HG03571 (cell line): Measurements from ENCODE around the gene USP11.
"Not testable (repeated sequence)": the region's sequence is repeated elsewhere in the genome, so short reads cannot be mapped to it uniquely, and the experiment has no call there.

Experiments used
- ATAC-seq: cut with Tn5 transposase; IDR thresholded peaks from one replicate; pipeline ENCODE4 v1.9.1; 2021; ENCODE audit not compliant: unreplicated experiment

USP11 gene

DNA sequence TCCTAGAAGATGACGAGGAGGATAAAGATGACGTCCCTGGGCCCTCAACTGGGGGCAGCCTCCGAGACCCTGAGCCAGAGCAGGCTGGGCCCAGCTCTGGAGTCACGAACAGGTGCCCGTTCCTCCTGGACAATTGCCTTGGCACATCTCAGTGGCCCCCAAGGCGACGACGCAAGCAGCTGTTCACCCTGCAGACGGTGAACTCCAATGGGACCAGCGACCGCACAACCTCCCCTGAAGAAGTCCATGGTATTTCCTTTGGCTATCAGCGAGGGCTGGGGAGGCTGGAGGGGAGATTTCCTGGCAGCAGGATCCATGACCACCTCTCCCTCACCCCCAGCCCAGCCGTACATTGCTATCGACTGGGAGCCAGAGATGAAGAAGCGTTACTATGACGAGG is 11.9 kb downstream of the USP11 start:
- no peak for ATAC-seq

GRCh38 chrX:47245156-47245555 is 12.3 kb downstream of the USP11 start:
- ATAC-seq = no peak

DNA sequence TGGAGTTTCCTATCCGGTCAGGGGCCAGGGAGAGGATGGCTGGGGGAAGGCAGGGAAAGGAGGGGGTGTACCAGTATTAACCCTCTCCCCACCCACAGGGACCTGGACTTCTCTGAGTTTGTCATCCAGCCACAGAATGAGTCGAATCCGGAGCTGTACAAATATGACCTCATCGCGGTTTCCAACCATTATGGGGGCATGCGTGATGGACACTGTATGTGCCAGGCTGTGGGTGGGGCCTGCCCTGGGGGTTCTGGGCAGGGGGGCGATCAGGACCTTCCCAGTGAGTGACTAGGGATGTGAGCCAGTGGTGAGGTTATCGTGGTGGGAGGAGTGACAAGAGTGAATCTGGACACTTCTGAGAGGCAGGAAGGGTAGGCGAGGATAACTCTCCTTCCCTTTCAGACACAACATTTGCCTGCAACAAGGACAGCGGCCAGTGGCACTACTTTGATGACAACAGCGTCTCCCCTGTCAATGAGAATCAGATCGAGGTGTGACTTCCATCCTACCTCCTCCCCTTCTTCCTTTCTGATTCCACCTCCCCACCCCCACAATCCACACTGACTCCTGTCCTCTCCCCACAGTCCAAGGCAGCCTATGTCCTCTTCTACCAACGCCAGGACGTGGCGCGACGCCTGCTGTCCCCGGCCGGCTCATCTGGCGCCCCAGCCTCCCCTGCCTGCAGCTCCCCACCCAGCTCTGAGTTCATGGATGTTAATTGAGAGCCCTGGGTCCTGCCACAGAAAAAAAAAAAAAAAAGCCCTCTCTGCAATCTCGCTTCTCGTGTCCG is 14.6 kb downstream of the USP11 start:
- no peak for ATAC-seq

DNA sequence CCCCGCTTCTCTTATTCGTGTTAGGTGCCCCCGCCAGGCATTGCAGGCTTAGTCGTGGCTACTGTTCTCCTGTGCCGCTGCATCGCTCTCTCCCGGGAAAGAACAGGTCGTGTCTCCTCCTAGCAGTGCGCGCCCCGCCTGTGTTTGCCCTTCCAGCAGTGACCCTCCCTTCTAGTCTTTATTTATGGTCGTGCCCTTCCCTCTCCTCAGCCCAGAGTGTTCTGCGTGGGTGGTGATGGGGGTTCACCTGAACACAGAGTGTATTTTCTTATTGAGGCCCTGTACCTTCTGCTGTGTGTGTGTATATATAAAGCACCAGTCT is 15.2 kb downstream of the USP11 start:
- no peak for ATAC-seq

DNA sequence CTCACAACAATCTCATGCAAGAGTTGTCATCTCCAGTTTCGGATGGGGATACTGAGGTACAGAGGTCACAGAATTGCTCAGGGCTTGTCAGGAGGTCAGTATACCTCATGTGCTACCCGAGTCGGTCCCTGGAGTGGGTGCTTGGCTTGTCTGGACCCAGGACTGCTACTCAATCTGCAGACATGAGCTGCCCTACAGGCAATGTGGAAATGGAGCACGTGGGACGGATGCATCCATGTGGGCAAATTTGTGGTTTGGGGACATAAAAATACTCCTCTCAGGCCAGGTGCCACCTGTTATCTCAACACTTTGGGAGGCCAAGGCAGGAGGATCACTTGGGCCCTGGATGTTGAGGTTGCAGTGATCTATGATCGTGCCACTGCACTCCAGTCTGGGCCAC is 15.8 kb downstream of the USP11 start:
- ATAC-seq = no peak

DNA sequence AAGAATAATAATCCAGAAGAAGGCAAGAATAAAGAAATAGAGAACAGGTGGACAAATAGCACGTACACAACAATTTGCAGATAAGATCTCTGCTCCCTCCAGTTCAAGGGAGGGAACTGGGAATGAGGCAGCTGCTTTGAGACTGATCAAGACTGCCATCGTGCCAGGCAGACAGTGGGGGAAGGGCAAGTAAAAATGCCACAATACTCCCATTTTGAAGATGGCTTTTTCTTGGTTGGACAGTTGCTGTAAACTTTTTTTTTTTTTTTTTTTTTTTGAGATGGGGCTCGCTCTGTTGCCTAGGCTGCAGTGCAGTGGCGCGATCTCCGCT is 17.2 kb downstream of the USP11 start:
- no peak for ATAC-seq

- not testable (repeated sequence) for ATAC-seq
Observed at GRCh38 chrX:47257620-47258019, 24.8 kb downstream of the USP11 start.

- no peak for ATAC-seq
Observed at GRCh38 chrX:47264483-47265173, 31.8 kb downstream of the USP11 start.

GRCh38 chrX:47266643-47267042 is 33.8 kb downstream of the USP11 start:
- no peak for ATAC-seq

DNA sequence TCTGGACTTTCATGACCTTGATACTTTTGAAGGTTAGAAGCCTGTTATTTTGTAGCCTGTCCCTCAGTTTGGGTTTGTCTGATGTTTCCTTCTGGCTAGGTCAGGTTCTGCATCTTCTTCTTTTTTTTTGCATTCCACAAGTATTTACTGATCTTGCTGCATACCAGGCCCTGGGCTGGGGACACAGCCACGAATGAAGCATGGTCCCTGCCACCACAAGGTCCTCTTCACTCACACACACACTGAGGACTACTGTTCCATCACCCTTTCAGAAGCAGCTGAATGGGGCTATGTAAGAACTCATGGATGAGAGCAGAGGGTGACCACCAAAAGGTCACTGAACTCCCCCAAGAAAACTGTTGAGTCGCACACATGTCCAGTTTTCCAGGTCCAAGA is 39.2 kb downstream of the USP11 start:
- no peak for ATAC-seq

DNA sequence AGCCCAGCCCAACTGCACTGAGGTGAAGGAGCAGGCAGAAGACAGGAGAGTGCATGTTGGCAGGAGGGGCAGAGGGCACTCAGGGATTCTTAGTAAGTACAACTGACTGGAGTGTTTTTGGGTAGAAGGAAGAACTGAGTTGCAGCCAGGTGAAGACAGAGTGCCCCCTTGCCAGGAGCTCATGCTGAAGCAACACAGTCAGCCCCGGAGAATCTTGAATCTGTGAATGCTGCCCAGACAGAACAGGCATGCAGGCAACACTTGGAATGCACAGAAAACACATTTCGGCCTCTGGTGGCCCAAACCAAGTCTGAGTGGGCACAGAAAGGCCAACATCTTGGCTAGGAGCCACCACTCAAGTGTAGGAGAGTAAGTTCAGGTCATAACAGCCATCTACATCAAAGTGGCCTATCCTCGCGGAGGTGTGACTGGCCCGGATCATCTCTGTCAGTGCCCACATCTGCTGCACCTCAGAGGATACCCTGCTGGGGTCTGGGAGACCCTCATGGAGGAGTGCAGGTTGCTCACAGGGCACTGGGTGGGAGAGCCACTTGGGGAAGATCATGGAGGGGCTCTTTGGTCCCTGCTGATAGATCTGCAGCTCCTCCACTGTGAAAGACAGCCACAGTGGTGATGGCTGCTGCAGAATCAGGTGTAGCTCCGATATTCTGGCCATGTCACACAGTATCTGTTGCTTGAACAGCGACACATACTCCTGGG is 40.4 kb downstream of the USP11 start:
- no peak for ATAC-seq

- ATAC-seq = no peak
Observed at GRCh38 chrX:47278691-47279090, 45.9 kb downstream of the USP11 start.

DNA sequence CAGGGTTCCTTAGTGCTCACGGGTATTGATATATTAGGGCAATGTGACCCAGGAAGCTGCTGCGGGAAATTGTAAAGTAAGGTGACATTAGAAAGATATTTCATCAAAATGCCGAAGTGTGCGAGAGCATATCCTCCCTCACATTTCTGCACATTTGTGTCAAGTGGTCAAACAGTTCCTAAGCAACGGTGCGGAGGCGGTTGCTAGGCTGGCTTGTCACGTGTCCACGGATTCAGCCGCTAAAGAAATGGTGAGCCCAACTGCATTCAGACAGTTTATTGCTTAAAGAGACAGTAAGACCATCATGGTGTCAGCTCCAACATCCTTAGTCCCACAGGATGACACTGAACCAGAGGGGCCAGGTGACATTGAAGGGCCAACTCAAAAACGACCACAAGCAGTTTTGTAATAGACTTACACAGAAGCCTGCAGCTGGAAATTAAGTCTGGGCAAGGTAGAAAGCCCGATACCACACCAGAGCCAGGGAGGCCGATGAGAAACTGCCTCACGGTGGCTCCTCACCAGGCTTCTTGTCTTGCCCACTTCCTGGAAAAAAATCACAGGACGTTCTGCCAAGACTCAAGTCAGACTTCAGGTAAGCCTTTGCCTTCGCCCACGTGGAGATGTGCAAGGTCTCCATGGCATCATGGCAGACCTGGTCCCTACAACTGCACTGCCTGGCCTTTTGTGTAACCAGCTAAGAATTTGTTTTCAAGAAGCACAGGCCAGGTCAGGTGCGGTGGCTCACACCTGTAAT is 50.4 kb downstream of the USP11 start:
- no peak for ATAC-seq

- ATAC-seq = not testable (repeated sequence)
Observed at GRCh38 chrX:47284616-47285015, 51.8 kb downstream of the USP11 start.

DNA sequence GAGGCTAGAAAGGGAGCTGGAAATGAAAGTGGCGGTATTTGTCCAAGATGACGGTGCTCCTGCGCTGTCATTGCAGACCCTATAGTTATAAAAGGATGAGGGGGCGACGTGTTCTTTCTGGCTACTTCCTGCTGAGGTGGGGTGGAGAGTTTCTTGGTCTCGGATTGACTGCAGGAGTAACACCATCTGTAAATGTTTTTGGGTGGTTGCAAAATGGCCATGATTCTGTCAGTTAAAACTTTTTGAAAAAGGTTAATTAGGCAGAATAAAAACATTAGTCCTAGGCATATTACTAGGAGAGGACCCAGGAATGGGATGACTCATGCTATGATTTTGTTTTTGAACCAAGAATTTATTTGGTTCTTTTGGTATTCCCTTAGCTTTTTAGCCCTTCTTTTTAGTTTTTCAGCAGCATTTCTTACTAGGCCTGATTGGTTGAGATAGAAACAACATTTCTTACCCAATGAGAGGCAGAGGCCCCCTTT is 53.1 kb downstream of the USP11 start:
- ATAC-seq = no peak

GRCh38 chrX:47293106-47293505 is 60.3 kb downstream of the USP11 start:
- no peak for ATAC-seq

DNA sequence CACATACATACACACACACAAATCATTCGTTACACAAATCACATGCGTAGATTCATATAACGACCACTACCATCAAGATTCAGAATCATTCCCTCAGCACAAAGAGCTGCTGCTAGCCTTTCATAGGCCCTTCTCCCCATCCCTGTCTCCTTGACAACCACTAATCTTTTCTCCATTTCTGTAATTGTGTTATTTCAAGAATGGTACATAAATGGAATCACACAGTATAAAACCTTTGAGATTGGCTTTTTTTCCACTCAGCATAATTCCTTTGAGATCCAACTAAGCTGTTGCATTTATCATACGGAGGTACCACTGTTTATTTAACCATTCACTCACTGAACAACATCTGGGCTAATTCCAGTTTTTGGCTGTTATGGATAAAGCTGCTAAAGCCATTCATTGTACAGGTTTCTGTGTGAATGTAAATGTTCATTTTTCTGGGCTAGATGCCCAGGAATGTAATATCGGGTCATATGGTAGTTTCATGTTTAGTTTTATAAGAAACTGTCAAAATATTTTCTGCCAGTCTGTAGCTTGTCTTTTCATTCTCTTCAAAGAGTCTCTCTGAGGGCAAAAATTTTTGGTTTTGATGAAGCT is 64.1 kb downstream of the USP11 start:
- ATAC-seq = no peak

DNA sequence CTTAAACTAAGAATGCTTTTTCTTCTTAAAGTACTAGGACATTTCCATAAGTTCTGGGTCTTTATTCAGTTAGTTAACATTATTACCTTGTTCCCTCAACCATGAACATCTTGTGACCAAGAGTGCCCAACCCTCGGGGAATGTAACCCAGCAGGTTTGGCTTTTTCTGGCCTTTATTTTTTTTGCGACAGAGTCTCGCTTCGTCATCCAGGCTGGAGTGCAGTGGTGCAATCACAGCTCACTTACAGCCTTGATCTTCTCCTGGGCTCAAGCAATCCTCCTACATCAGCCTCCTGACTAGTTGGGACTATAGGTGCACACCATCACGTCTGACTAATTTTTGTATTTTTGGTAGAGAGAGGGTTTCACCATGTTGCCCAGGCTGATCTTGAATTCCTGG is 65.1 kb downstream of the USP11 start:
- no peak for ATAC-seq
